GDM1 (cell line): ENCODE data around the gene DCANP1.
A peak's percentile ranks its signal among the peaks of the same experiment; 100 is the strongest.

Experiments
- DNase-seq: peaks from one replicate; lab custom pipeline; 2025; lab: John Stamatoyannopoulos, UW

Gene DCANP1

DNA sequence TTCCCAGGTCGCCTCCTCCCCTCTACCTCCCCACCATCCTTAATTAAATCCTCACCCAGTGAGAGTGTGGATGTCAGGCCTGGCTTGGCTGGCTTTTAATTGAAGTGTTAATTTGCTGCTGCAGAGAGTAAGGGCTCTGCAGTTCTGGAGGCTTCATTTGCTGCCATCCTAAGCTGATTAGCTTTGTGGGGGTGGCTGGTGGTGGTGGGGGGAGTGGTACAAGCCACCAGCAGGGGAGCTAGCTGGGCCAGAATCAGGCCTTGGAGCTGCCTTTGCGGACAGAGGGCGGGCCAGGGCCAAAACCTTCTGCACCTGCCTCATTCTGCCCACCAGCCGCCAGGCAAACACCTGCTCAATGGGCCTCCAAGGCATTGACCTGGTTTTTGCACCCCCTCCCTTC is 31.8 kb upstream of the DCANP1 start:
- no peak for DNase-seq

DNA sequence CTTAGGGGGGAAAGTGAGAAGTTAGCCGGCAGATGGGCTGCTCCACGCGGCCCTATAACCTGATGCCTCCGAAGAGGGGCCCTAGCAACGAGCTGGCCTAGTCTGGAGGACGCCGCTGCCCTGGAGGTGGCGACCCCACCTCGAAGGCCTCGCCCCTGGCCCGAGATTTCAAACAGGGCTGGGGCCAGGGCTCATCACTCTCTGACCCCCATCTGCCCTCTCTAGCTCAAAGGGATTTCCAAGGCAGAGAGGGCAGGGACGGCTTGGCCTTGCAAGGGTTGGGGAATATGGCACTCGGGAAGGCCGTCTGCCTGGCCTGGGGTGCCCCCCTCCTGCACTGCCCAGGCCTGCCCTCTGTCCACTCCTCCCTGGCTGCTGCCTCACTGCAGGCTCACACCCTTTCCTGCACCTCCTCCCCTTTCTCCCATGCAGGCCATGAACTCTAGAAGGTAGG is 30.5 kb upstream of the DCANP1 start:
- DNase-seq: no peak

DNA sequence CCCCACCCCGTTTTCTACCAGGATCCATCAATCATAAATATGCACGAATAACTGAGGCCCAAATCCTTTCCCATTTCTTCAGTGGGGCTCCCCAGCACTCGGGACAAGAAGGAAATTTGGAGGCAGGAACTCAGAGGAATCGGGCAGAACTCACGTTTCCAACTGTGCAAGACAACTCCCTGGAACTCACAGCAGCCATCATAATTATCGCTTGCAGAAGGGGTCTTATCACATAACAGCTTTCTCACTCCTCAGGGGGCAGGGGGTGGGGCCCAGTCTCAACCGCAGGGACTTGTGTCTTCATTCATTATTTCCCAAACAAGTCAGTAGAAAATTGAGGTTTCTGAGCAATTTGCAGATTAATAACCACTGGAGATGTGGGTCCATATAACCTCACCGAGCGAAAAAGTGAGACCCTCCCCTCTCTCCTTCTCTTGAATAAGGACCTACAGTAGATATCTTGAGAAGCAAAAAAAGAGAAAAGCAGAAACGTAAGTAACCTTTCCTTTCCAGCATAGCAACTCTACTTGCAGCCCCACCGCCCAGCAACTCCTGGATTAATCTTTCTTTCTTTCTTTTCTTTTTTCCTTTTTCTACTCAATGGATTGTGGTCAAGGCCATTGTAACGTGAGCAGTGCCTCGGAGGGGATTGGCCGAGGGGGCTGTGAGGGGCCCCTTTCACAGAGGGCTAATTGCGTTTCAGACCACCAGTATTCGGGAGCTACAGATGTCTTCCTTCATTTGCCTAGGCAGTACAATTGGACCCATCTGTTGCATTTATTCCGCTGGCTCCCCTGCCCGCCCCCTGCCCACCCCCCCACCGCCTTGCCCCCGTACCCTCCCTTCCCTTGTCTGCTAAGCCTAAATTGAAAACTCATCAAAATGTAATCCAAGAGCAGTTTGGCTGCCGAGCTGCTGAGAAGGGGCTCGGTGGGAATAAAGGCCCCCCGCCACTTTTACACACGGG is 29.8 kb upstream of the DCANP1 start:
- DNase-seq: no peak

DNA sequence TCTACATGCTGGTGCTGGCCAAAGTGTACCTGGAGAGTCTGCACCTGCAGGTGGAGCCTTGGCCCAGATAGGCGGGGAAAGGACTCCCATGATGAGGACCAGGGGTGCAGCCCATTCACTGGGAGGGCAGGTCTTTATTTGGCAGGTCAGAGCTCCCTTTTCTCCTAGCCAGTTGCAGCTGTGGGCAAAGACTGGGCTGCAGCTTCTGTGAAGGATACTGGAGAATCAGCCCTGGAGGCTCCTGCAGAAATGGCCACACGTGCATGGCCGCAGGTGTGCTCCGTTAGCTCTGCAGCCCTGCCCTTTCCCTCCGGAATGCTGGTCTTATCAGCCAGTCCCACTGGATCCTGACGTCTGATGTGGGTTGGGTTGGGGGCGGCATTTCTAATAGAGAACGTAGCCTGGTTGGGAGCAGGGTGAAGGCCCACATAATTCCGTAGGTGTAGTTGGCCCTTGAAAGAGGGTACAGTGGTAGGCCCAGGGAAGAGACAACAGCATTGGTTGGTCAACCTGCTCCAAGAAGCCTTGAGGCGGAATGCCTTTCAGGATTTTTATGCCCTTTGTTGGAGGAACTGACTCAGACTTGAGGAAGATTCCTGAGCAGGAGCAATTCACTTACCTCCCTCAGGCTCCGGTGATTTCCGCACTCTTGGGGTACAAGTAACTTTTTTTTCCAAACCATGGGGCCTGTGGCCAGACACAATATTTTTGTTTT is 27.0 kb upstream of the DCANP1 start:
- DNase-seq: no peak

DNA sequence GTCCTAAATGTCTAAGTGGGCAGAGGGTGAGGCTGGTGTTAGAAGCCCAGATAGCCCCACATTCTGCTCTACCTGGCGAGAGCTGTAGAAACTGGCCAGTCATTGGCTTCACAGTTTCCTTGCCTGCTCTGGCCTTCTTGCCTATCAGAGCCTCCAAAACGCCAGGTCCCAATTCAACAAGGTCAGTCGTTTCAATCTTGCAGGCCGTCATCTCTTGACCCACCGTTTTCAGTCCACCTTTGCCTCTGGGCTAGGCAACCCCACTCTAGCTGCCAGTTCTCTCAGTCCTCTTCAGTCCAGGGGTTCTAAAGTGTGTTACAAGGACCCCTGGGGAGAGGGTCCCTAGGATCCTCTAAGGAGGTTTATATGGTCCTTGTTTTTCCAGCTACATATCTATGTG is 25.0 kb upstream of the DCANP1 start:
- no peak for DNase-seq

DNA sequence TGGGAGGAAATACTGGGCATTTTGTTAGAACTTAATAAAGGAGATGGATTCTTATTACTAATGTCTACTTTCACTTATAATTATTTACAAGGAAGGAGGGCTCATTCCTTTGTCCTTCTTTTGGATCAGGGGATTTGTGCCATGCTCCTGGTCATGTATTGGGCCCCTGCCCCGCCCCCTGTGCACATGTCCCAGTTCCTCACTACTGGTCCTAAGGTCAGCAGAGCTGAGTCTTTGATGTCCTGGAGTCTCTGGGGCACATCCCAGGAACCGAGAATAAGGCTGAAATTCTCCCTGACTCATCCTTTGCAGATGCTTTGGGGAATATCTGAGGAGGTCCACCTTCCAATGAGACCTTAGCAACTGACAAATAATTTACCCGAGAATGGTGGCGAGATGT is 24.6 kb upstream of the DCANP1 start:
- DNase-seq: no peak

DNA sequence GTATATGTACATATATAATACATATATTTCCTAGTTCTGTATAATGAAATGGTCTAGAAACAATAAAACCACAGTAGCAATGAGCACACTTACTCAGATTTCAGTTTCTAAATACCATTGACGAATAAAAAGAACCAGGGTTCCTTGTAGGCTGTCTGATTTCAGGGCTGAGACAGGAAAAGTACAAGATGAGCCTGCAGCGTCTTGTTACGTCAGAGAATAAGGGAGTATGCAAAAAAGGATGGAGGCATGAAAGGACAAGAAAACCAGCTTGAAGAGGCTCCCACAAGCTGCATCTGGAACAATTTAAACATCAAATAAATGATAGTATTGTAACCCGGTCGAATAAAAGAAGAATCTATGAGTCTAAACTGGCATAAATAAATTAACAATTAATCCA is 22.8 kb upstream of the DCANP1 start:
- DNase-seq: no peak

DNA sequence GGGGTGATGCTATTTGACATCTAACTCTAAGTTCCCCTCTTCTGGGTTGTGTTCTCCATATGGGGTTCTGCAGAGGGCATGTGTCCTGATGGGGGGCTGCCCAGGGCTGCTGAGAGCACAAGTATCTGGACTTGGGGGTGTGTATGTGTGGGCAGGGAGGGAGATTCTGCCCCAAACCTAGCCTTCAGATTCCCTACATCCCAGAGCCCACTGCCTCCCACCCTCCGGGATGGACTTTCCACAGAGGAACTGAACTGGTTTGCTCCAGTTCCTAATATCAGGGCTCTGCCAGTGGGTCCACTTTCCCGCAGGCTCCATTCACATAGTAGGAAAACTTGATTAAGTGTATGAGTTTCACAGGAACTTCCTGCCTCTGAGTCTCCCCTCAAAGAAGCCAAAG is 21.4 kb upstream of the DCANP1 start:
- DNase-seq: no peak

DNA sequence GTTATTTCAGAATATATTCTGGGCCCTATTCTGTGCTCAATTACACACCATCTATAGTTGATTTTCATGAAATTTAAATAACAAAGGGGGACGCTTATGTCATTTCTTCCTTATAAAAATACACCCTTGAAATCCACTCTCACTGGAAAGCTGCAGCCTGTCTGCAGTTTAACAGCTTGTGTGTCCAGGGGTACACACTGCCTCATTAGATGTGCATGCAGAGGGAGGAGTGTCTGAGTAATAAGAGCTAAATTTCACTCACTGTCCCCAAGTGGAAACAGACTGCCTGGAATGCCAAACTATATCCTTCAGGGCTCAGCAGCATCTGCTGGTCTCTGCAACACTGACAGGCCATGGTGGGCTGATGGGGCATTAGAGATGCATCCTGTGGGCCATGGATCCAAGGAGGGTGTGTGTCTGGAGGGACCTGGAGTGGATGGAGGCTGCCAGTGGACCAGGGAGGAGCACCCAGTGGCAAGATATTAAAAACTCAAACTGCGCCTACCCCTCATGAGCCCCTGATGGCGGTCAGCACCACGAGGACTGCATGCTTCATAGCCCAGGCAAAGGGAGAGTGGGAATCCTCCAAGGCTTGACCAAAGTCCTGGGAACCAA is 20.8 kb upstream of the DCANP1 start:
- DNase-seq: no peak

DNA sequence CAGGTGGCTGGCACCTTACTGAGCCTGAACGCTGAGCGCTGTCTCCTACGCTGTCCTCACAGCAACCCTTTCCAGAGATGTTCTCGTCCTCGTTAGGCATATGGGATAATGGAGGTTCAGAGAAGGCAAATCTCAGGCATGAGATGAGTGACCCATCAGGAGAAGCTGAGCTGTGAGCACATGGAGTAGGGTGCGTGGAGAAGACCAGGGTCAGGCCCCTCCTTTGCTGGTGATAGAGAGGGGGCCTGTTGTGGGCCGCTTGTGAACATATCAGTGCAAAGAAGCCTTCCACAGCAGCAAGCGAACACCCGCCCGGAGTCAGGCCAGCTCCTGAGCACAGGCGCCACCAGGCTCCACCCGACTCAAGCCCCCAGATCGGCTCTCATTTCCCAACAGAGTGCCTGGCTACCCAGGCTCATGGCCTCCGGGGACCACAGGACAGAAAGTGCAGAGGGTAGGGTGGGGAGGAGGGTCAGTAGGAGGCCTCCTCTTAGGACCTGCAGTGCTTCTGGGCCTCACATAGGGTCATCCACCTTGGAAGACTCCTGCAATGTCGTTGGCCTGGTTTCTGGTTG is 20.0 kb upstream of the DCANP1 start:
- no peak for DNase-seq

DNA sequence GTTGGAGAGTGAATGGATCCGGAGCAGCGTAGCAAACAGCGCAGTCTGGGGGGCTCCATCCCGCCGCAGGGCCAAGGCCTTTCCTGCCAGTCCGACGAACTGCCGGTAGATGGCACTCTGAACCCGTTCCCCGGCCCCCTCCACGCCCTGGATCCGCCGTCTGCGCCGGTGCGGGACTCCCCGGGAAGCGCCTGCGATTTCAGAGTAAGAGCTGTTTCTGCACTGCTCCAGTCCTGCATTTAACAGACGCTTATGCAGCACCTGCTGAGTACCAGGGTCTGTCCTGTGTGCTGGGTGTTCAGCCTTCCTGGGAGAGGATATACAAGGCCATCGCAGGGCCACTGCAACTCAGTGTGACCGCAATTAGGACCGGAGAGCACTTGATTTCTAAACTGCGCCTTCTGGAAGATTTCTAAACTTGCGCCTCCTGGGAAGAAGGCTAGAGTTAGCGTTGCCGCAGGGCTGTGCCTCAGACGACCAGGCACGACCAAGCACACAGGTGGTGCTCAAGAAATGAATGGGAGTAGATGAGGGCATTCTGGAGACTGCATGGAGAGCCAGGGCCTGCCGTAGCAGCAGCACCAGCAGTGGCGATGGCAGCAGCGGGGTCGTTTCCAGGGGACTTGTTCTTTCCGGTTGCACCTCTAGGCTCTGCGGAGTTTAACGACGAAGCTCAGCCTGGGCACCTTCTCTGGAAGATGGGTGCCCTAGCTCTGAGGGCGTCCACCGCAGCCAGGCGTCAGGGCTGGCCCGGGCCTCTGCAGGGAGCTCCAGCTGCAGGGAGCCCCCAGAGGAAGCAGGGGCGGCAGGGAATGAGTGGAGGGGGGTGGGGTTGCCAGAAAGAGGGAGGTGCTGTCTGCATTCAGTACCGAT is 19.3 kb upstream of the DCANP1 start:
- peak; percentile 68 for DNase-seq

DNA sequence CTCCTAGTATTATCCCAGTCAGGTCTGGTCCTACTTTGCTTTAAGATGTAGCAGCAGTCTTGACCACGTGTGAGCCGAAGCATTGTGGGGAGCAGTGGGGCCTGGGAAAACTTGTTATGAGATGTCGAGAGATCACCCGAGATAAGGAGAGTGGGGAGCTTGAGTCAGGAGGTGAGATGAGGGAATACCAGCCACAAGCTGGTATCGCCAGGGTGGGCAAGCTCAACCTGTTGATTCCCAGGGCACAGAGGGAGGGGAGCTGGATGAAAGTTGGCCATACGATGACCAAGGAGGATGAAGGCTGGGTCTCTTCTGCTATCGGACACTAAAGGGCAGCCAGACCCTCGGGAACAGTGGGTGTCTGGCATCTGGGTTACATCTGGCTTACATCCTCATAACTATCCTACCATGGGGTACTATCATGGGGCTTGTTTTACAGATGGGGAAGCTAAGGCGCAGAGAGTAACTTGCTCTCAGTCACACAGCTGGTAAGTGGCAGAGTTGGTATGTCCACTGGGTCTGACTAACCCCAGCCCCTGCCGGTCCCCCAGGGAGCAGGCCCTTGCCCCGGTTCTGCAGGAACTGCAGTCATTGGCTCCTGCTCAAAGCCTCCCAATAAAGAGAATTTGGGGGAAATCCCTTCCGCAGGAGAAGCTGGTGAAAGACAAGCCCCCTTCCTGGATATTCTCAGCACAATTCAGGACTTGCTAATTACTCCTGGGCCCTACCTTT is 18.4 kb upstream of the DCANP1 start:
- DNase-seq: no peak

DNA sequence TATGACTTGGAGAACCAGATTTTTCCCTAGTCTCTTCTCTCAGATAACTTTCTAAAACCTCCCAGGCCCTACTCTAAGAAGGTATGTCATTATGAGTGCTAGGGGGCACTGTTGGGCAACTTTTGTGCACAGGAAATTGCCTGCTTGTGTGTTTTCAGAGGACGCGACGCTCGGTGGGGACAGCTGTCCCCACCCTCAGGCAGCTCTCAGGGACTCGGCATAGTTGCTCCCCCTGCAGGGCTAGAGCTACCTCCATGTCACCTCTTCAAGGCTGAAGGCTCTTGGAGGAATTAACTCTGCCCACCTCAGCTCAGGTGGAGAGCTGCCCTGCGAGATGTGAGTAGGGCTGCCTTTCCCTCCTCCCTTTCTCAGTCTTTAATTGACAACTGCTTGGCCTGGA is 15.2 kb upstream of the DCANP1 start:
- DNase-seq: peak; percentile 82

DNA sequence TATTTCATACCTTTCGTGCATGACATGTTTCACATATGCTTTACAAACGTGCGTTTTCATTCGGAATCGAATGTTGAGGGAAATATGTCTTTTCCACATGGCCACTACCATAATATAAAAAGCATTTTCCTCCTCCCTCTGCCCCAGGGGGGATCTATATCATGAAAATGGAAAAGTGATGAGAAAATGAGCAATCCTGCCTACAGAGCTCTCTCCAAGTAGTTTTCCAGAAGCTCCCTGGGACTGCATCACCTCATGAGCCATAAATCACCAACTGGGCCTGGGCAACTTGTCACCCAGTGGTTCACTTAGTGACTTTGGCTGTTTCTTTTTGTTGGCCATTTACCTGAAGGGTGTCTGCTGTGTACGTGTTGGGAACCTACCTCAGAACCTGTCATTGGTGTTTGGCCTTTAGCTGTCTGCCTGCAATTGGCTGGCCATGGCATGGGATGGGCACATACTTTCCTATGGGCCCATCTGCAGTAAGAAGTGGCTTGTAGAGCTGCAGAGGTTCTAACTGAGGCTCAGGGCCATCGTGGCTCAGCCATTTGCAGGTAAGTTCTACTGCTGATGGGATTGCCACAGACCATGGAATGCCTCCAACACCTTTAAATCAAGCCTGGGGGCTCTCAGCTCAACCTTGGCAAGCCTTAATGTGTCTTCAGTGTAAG is 14.5 kb upstream of the DCANP1 start:
- DNase-seq: no peak

DNA sequence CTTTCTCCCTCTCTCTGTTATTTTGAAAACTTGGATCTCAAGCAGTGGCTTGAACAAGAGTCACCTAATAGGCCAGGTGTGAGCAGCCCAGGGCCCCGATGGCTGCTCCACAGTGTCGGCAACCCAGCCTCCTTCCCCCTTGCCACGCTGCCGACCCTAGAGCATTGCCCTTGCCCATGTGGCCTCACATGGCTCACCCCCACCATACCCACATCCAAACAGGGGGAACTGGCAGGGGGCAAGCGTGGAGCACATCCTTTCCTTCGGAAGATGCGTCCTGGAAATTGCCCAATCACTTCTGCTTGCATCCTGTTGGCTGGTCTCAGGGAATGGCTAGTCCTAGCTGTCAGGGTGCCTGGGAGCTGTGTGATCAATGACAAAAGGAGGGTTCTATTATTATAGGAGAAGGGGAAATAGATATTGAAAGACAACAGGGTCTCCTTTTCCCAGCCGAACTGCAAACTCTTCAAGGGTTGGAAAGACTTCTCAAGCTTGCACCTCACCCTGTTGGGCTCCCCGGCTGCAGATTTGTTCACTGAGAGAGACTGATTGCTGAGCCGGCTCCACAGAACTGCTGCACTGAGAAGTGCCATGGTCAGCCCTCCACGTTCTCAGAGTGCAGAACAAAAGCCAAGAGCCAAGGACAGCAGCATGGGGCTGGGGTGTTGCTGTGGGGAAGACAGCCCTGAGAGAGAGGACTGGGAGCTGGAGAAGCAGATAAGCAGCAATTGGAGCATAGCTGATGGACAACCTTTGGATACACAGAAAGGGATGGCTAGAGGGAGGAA is 13.3 kb upstream of the DCANP1 start:
- DNase-seq: no peak

DNA sequence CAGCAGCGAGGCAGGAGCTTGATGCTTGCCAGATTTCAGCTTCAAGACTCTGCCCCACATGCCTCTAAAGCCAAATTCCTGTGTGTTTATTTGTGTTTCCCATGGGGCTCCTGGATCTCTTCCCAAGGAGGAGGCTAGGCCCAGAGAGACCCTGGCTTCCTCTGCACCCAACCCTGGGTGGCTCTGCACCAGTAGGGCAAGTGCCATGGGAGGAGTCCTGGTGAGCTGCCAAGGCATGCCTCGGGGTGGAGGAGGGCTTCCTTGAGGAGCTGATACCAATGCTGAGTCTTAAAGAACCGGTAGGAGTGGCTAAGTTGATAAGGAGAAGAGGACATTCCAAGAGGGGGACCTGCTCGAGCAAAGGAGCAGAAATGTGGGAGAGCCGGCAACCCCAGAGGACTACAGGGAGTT is 11.8 kb upstream of the DCANP1 start:
- no peak for DNase-seq

DNA sequence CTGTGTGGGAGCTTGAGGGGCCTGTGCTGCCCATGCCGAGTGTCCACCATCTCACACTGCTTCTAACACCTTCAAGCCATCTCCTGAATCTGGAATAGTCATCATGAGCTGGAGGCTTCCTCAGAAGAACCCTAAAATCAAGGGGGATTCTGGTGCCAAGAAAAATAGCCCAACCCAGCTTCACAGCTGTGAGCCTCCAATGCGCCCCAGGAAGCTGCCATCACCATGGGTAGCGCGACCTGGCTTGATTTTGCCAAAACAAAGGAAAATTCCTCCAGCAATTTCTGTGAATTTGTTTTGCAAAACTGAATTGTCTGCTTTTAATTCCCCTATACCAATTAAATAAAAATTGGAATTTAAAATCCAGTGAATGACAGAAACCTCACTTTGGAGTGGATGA is 11.2 kb upstream of the DCANP1 start:
- DNase-seq: no peak

DNA sequence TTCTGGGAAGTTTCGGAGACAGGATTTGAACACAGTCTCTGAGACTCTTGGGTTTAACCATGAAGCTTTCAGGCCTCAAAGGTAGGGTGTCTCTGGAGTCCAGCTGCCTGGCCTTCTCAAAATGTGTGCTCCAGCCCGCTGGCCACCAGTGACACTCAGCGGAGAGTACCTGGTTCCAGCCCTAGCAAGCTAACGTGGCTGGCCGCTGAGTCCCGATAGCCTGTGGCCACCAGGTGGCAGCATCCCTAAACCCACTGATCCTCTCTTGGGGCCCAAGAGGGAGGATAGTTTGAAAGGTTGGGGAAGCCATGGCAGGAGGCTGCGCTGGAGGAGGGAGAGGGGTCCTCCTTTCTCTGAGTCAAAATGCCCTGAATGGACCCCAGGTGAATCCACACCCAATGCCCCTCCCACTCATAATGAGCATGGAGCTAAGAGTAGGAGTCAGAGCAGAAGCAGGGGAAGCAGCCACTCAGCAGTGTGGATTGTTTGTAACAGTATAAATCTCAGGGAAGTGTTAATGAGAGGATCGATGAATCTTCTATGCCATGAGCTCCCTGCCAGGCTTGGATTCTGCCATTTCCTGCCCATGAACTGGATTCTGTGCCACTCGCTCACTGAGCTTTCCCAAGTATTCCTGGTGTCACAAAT is 10.4 kb upstream of the DCANP1 start:
- peak; percentile 57 for DNase-seq
